Kidney (tissue), 14 donors: ENCODE results near the gene MYL11. TPM values are rescaled to one million over a fixed set of nuclear protein-coding genes. Genes with fewer than 3 reads are reported as not detected.

Source experiments
- DNase-seq, 5 donors: peaks; one replicate each; pipeline ENCODE4 v3.0.0-alpha.2; 2013 to 2020
- FAIRE-seq: peaks from 2 replicates; lab custom pipeline; 2012; peaks lifted over from hg19 to GRCh38; lab: Jason Lieb, UNC
- H3K27ac ChIP-seq, 2 donors: one replicate each; pipeline ENCODE4 v1.7.0; 2013; ENCODE audit warnings: low read depth in 2 of 2, low read length in 2 of 2, inconsistent platforms in 1 of 2
- H3K27me3 ChIP-seq: one replicate; pipeline ENCODE4 v1.7.1; 2013; ENCODE audit warnings: low read length, inconsistent platforms; ENCODE audit not compliant: control insufficient read depth, insufficient read depth
- H3K36me3 ChIP-seq, 3 donors: one replicate each; pipeline versions ENCODE4 v1.7.0 to v1.7.1; 2013; ENCODE audit warnings: low read length in 3 of 3, control low read depth in 1 of 3, inconsistent platforms in 1 of 3; ENCODE audit not compliant: insufficient read depth in 3 of 3, control insufficient read depth in 2 of 3
- H3K4me1 ChIP-seq, 3 donors: one replicate each; pipeline versions ENCODE4 v1.7.0 to v1.7.1; 2013; ENCODE audit warnings: low read length in 3 of 3, inconsistent platforms in 1 of 3, low read depth in 1 of 3; ENCODE audit not compliant: control insufficient read depth in 2 of 3, insufficient read depth in 2 of 3
- H3K4me3 ChIP-seq, 3 donors: one replicate each; pipeline versions ENCODE4 v1.7.0 to v1.8.1; 2013; ENCODE audit warnings: low read length in 3 of 3, control low read depth in 1 of 3, inconsistent platforms in 1 of 3
- H3K9ac ChIP-seq, 3 donors: one replicate each; pipeline versions ENCODE4 v1.7.0 to v1.7.1; 2013; ENCODE audit warnings: low read length in 3 of 3, control low read depth in 1 of 3, inconsistent platforms in 1 of 3
- H3K9me3 ChIP-seq, 3 donors: one replicate each; pipeline versions ENCODE4 v1.7.0 to v1.7.1; 2013; ENCODE audit warnings: low read length in 3 of 3, control low read depth in 1 of 3, inconsistent platforms in 1 of 3; ENCODE audit not compliant: control insufficient read depth in 2 of 3, insufficient read depth in 1 of 3
- intact Hi-C: fragments of 100-400 bp; cut with DNase I; formaldehyde crosslinking; loops from one replicate; pipeline ENCODE4 v1.11.1; 2022
- polyA plus RNA-seq: library from polyadenylated mRNA; stranded (reverse); fragments of 350-450 nt; fragmentation: Illumina TruSeq; extraction: RNeasy Lipid Tissue Mini Kit (QIAGEN cat#74804); gene quantifications from one replicate; pipeline ENCODE4 v1.2.3, GENCODE V29; 2014; ENCODE audit warnings: low read depth, low replicate concordance; ENCODE audit not compliant: insufficient read depth
- total RNA-seq: library from RNA; stranded (reverse); fragmentation: NEBNext Ultra II Directional; extraction: Animal tissue kit (Norgen Biotek cat#: 25700); gene quantifications from one replicate; pipeline ENCODE4 v1.2.1, GENCODE V29; 2021
- TF ChIP-seq, protein P1 (sequence below): IDR thresholded peaks from 3 replicates; pipeline ENCODE4 v1.5.1; 2012; ENCODE audit warnings: mild to moderate bottlenecking, moderate library complexity, borderline replicate concordance; ENCODE audit not compliant: insufficient read depth; ENCODE audit errors: extremely low read depth
- donor health status: control.
- donor health status: control.
- donor health status: control.
- donor health status: control.
- donor health status: control.
- donor health status: DM: yes; HTN: yes; CAD: no.
- donor health status: Normal renal cell carcinoma (clear cell type).

MYL11 gene
- total and polyA plus RNA-seq, 2 donors from 2014 or later: 2.3 TPM; not detected in 1

DNA sequence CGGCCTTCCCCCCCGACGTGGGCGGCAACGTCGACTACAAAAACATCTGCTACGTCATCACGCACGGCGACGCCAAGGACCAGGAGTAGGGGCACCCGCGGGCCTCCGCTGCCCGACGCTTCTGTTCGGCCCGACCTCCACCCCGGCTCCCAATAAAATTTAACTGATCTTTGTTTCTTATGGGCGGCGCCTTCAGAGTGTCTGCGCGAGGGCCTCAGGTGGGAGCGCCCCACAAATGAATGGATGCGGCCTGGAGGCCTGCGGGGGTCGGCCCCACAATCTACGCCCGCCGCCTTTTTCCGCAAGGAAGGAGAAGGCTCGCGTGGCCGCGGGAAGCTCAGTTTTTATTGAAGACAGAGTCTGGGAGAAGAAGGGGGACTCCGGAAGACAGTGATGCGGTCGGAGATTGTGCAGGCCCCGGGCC, 3.2 kb downstream of the MYL11 start:
- H3K27ac ChIP-seq: peak overlapping the region; percentile 99 to 100
- no peaks in the 10 kb centered on the region for H3K36me3 ChIP-seq
- peak overlapping the region in 2 of 3 donors; percentile 10 to 97 for H3K9ac ChIP-seq
- FAIRE-seq: no peak
- intact Hi-C loops: no loop called here
- peak; percentile 94 to 99 (median 97) for DNase-seq
- no peaks in the 10 kb centered on the region for H3K27me3 ChIP-seq
- TF ChIP-seq, protein P1, sequence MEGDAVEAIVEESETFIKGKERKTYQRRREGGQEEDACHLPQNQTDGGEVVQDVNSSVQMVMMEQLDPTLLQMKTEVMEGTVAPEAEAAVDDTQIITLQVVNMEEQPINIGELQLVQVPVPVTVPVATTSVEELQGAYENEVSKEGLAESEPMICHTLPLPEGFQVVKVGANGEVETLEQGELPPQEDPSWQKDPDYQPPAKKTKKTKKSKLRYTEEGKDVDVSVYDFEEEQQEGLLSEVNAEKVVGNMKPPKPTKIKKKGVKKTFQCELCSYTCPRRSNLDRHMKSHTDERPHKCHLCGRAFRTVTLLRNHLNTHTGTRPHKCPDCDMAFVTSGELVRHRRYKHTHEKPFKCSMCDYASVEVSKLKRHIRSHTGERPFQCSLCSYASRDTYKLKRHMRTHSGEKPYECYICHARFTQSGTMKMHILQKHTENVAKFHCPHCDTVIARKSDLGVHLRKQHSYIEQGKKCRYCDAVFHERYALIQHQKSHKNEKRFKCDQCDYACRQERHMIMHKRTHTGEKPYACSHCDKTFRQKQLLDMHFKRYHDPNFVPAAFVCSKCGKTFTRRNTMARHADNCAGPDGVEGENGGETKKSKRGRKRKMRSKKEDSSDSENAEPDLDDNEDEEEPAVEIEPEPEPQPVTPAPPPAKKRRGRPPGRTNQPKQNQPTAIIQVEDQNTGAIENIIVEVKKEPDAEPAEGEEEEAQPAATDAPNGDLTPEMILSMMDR: no peak
- peaks cover 0 to 10% (median 4%) of the 10 kb centered on the region in 3 donors for H3K4me1 ChIP-seq
- H3K9me3 ChIP-seq: no peaks in the 10 kb centered on the region
- H3K4me3 ChIP-seq: peak overlapping the region; percentile 48 to 73 (median 57)

DNA sequence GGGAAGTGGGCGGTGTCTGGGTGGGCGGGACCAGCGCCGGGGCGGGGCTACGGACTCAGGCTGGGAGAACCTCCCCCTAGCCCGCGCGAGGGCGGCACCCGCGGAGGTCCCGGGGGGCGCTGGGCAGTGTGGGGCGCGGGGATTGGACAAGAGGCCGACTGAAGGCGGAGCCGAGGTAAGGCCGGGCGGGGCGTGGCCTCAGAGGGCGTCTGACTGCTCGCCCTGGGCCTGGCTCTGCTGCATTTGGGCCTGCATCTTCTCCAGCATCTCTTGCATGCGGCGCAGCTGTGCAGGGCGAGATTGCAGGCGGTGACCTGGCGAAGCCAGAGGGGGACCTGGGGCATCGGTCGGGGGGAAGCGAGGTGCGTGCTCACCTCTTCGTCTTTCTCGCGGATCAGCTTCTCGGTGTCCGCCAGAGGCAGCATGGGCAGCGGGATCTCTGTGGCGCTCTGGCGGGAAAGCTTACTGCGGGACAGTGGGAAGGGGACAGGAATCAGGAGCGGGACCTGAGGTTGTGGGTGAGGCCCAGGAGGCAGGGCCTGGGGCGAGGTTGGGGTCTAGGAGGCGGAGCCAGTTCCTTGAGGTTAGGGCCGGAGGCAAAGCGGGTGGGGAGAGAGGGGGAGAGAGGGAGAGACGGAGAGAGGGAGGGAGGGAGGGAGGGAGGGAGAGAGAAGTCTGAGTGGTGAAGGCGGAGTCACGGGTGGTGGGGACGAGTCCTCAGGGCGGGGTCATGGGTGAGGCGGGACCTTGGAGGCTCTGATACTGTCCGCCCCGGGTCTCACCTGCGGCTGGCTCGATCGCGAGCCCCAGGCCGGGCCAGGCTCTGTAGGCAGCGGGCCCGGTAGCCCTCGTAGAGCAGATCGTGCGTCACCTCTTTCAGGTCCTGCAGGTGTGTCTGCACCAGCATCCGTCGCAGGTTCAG, 3.9 kb downstream of the MYL11 start:
- peak overlapping the region; percentile 34 to 97 (median 34) for H3K9ac ChIP-seq
- H3K4me1 ChIP-seq: peaks cover 0 to 10% (median 4%) of the 10 kb centered on the region in 3 donors
- TF ChIP-seq, protein P1: no peak
- FAIRE-seq (no peak), DNase-seq (peak; percentile 99 to 100 (median 100))
- H3K27me3 ChIP-seq: no peaks in the 10 kb centered on the region
- intact Hi-C loops: no loop called here
- peak overlapping the region; percentile 99 to 100 for H3K27ac ChIP-seq
- H3K4me3 ChIP-seq: peak overlapping the region; percentile 61 to 95 (median 83)
- no peaks in the 10 kb centered on the region for H3K9me3 ChIP-seq
- no peaks in the 10 kb centered on the region for H3K36me3 ChIP-seq

DNA sequence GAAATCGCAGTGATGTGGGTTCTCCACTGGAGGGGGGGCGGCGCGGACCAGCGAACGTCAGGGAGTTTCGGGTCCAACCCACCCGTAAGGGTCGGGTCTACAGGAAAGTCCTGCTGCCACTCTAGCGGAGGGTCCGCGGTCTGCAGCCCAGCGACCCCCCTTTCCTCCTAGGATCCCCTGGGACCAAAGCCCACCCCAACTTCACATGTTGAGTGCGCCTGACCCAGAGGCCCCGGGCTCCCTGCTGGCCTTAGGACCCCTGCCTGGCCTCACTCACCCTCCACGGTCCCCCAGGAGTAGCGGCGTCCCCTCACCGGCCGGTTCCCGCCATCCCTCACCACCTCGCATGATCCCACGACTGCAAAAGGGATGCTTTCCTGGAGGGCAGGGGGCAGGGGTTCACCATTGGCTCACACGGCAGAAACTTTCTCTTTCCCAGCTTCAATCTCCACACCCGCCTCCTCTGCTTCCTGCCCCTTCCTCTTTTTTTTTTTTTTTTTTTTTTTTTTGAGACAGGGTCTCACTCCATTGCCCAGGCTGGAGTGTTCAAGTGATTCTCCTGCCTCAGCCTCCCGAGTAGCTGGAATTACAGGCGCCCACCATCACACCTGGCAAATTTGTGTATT, 4.7 kb downstream of the MYL11 start:
- Histone ChIP-seq H3K4me3 (peak overlapping the region; percentile 61 to 95 (median 83)), H3K9ac (peak overlapping the region; percentile 30 to 77 (median 34)), H3K4me1 (peaks cover 0 to 10% (median 4%) of the 10 kb centered on the region in 3 donors), H3K36me3 (no peaks in the 10 kb centered on the region), H3K27me3 (no peaks in the 10 kb centered on the region), H3K27ac (peak overlapping the region; percentile 78 to 92), H3K9me3 (no peaks in the 10 kb centered on the region)
- intact Hi-C loops: no loop called here
- DNase-seq: peak in 1 of 5 donors; percentile 80
- FAIRE-seq: no peak
- TF ChIP-seq, protein P1: no peak
